Transverse colon (tissue), 4 donors: ENCODE measurements around the gene PRKCA. TPM values are rescaled to one million over a fixed set of nuclear protein-coding genes. Genes with fewer than 3 reads are reported as not detected.

ENCODE experiments used
- DNase-seq: peaks from one replicate; pipeline ENCODE4 v3.0.0-alpha.2; 2019
- H3K27ac ChIP-seq, 4 donors: fragments of 200-600 bp; sonication (generic); 2 replicates each; pipeline ENCODE4 v1.5.1; 2016 to 2018; ENCODE audit warnings: inconsistent platforms in 4 of 4
- H3K27me3 ChIP-seq: fragments of 200-600 bp; sonication (generic); 2 replicates; pipeline ENCODE4 v1.5.1; 2017; ENCODE audit warnings: inconsistent platforms
- H3K36me3 ChIP-seq, 4 donors: fragments of 200-600 bp; sonication (generic); 2 replicates each; pipeline ENCODE4 v1.5.1; 2017 to 2019; ENCODE audit warnings: inconsistent platforms in 4 of 4
- H3K4me1 ChIP-seq, 4 donors: fragments of 200-600 bp; sonication (generic); 2 replicates each; pipeline ENCODE4 v1.5.1; 2017 to 2020; ENCODE audit warnings: inconsistent platforms in 4 of 4
- H3K4me3 ChIP-seq, 4 donors: fragments of 200-600 bp; sonication (generic); 1 replicate in 1 of 4; 2 replicates in 3 of 4; pipeline versions ENCODE4 v1.5.1 to v1.6.1; 2017 to 2019; ENCODE audit warnings: inconsistent platforms in 4 of 4
- H3K9me3 ChIP-seq, 2 donors: fragments of 200-600 bp; sonication (generic); 2 replicates each; pipeline ENCODE4 v1.5.1; 2017 to 2019; ENCODE audit warnings: inconsistent platforms in 2 of 2
- CTCF ChIP-seq, 5 experiments: fragments of 200-600 bp in 3 of 5; fragments of 450-650 bp in 2 of 5; sonication (generic) in 3 of 5; IDR thresholded peaks; 1 replicate in 2 of 5; 2 replicates in 3 of 5; pipeline ENCODE4 v1.5.1; 2016 to 2017; ENCODE audit warnings: antibody characterized with exemption in 5 of 5, inconsistent platforms in 3 of 5, mild to moderate bottlenecking in 2 of 5, moderate library complexity in 1 of 5
- EP300 ChIP-seq: sonication (generic); formaldehyde crosslinking; IDR thresholded peaks from one replicate; pipeline ENCODE4 v1.6.1; 2017; ENCODE audit warnings: antibody characterized with exemption, low read depth
- POLR2A ChIP-seq: fragments of 450-650 bp; IDR thresholded peaks from one replicate; pipeline ENCODE4 v1.6.1; 2016; ENCODE audit warnings: antibody characterized with exemption, mild to moderate bottlenecking, moderate library complexity
- POLR2AphosphoS5 ChIP-seq, 3 donors: sonication (generic); formaldehyde crosslinking; IDR thresholded peaks; one replicate each; pipeline ENCODE4 v1.6.1; 2016; ENCODE audit warnings: antibody characterized with exemption in 3 of 3
- WGBS, 2 donors: methylation state at CpG; one replicate each; pipeline ENCODE4 v1.1.5; 2018; ENCODE audit warnings: low coverage in 1 of 2; 5-methylcytosine and 5-hydroxymethylcytosine counted together
- in situ Hi-C, 4 donors: fragments of 200-750 bp; cut with MboI; loops; one replicate each; pipeline versions ENCODE4 v1.15.0 to v1.15.1; 2017; ENCODE audit warnings: low sequenced_read_pairs in 3 of 4, low pct_ligation_motif_present in 1 of 4, low pct_unique_long_range_greater_than_20kb in 1 of 4
- intact Hi-C: fragments of 100-400 bp; cut with DNase I; formaldehyde crosslinking; loops from one replicate; pipeline ENCODE4 v1.15.1; 2023; ENCODE audit warnings: low total_unique reads
- total RNA-seq, 4 donors: library from RNA; depleted of rRNA; stranded (reverse); fragments of >200 nt; gene quantifications; one replicate each; pipeline ENCODE4 v1.1.0, GENCODE V29; 2016

PRKCA gene
- total RNA-seq, 4 donors from 2014 or later: 16.1 to 49.7 (median 31.7) TPM

GRCh38 chr17:66437476-66438026, 135.1 kb downstream of the PRKCA start:
- Histone ChIP-seq H3K27me3 (no peaks in the 10 kb centered on the region), H3K9me3 (no peaks in the 10 kb centered on the region), H3K27ac (no peak overlapping the region), H3K36me3 (no peaks in the 10 kb centered on the region), H3K4me3 (no peak overlapping the region), H3K4me1 (peaks cover 3 to 25% (median 9%) of the 10 kb centered on the region in 4 donors)
- in situ Hi-C loops (loop anchor here in 1 of 4 donors (25.0 kb wide), 1 partner anchor 175 kb away; no protein-coding TSS in a partner anchor), intact Hi-C loops (no loop called here)
- no peak for TF ChIP-seq POLR2AphosphoS5 (IDR thresholded peaks at IDR 0.05)
- no peak for TF ChIP-seq POLR2A
- no peak for TF ChIP-seq EP300
- TF ChIP-seq CTCF (IDR thresholded peaks at IDR 0.05): no peak
- WGBS, 2 donors: 44 to 75% methylated on average over 5 of the region's 5 CpGs
- no peak for DNase-seq

GRCh38 chr17:66438101-66438500, 135.7 kb downstream of the PRKCA start:
- intact Hi-C loops (no loop called here), in situ Hi-C loops (loop anchor here in 1 of 4 donors (25.0 kb wide), 1 partner anchor 176 kb away; no protein-coding TSS in a partner anchor)
- DNase-seq: no peak
- no peaks in the 10 kb centered on the region for H3K9me3 ChIP-seq
- TF ChIP-seq POLR2AphosphoS5 (IDR thresholded peaks at IDR 0.05) (no peak), CTCF (IDR thresholded peaks at IDR 0.05) (no peak), POLR2A (no peak), EP300 (no peak)
- peaks cover 3 to 20% (median 6%) of the 10 kb centered on the region in 4 donors for H3K4me1 ChIP-seq
- no peaks in the 10 kb centered on the region for H3K27me3 ChIP-seq
- no peaks in the 10 kb centered on the region for H3K36me3 ChIP-seq
- WGBS, 2 donors: 85 to 90% methylated on average over 2 to 7 of the region's 7 CpGs
- H3K27ac ChIP-seq: no peak overlapping the region
- no peak overlapping the region for H3K4me3 ChIP-seq

GRCh38 chr17:66441101-66441661, 138.8 kb downstream of the PRKCA start:
- in situ Hi-C loops: loop anchor here in 1 of 4 donors (25.0 kb wide), 1 partner anchor 179 kb away; no protein-coding TSS in a partner anchor
- no peaks in the 10 kb centered on the region for H3K9me3 ChIP-seq
- TF ChIP-seq POLR2AphosphoS5 (IDR thresholded peaks at IDR 0.05) (no peak), EP300 (no peak)
- no peaks in the 10 kb centered on the region for H3K36me3 ChIP-seq
- H3K4me3 ChIP-seq: peak overlapping the region in 2 of 4 donors; percentile 10 to 12
- intact Hi-C loops: no loop called here
- peaks cover 0 to 15% (median 0%) of the 10 kb centered on the region in 4 donors for H3K4me1 ChIP-seq
- H3K27ac ChIP-seq: peak overlapping the region in 3 of 4 donors; percentile 1 to 30 (median 25)
- 58 to 61% methylated on average over 5 to 11 of the region's 11 CpGs for WGBS, 2 donors
- no peaks in the 10 kb centered on the region for H3K27me3 ChIP-seq
- no peak for DNase-seq

- H3K36me3 ChIP-seq: no peaks in the 10 kb centered on the region
- DNase-seq: no peak
- peaks cover 0 to 9% (median 0%) of the 10 kb centered on the region in 4 donors for H3K4me1 ChIP-seq
- H3K9me3 ChIP-seq: no peaks in the 10 kb centered on the region
- intact Hi-C loops: no loop called here
- TF ChIP-seq POLR2A: no peak
- no peak for TF ChIP-seq POLR2AphosphoS5 (IDR thresholded peaks at IDR 0.05)
- TF ChIP-seq EP300: no peak
- TF ChIP-seq CTCF (IDR thresholded peaks at IDR 0.05): no peak
- in situ Hi-C loops: loop anchor here in 1 of 4 donors (25.0 kb wide), 1 partner anchor 181 kb away; no protein-coding TSS in a partner anchor
- no peak overlapping the region for H3K27ac ChIP-seq
- 59% methylated on average over 2 of the region's 2 CpGs; no CpG with 5 or more reads in 1 of the 2 donors for WGBS, 2 donors
- no peaks in the 10 kb centered on the region for H3K27me3 ChIP-seq
- H3K4me3 ChIP-seq: no peak overlapping the region
Observed at GRCh38 chr17:66443166-66443565, 140.8 kb downstream of the PRKCA start.
